ENCODE data around the gene CRYGS. TPM values are rescaled to one million over a fixed set of nuclear protein-coding genes. Genes with fewer than 3 reads are reported as not detected.
A peak's percentile ranks its signal among the peaks of the same experiment; 100 is the strongest.

CRYGS gene
- total RNA-seq, 1 experiment from 2014 or later: 4.3 TPM

- Histone ChIP-seq H3K4me2 (ENCODE audit: low read length) (peak overlapping the region; percentile 57; the same call in 1 of the 2 replicates), H4K20me1 (ENCODE audit: insufficient read depth) (no peaks in the 10 kb centered on the region), H3K4me3 (replicated peaks in 1 of 2; ENCODE audit: low read depth in 1 of 2, low read length in 2 of 2) (no peak overlapping the region), H3K27ac (ENCODE audit: low read depth, low read length) (no peak overlapping the region), H3K4me1 (ENCODE audit: control insufficient read depth in 1 of 2, insufficient read depth in 2 of 2, low read length in 2 of 2) (peaks cover 16 to 24% of the 10 kb centered on the region in 2 experiments), H3K9me3 (ENCODE audit: control insufficient read depth in 1 of 2, insufficient read depth in 1 of 2, low read depth in 1 of 2, low read length in 2 of 2) (no peaks in the 10 kb centered on the region), H3K9ac (ENCODE audit: low read length) (no peak overlapping the region), H2AFZ (ENCODE audit: low read depth, low read length, poor library complexity, severe bottlenecking) (no peak overlapping the region), H3K9me2 (ENCODE audit: insufficient read depth) (no peaks in the 10 kb centered on the region), H3K79me2 (ENCODE audit: insufficient read depth, low read length) (no peaks in the 10 kb centered on the region), H3K36me3 (ENCODE audit: control insufficient read depth in 1 of 2, insufficient read depth in 2 of 2, low read length in 2 of 2) (0 out of 4 replicates have a peak, but pooled peaks cover 2 to 5% of the 10 kb centered on the region in 2 experiments), H3K27me3 (ENCODE audit: insufficient read depth, low read length) (no peaks in the 10 kb centered on the region)
- ChIA-PET POLR2A (interaction anchor here (0.7 to 2.8 kb wide), 3 partner anchors 20 to 193 kb away, joined by 3 to 9 read pairs (median 3); partner anchors contain the start of gene DNAJB11), CTCF (interaction anchor here (2.0 to 3.0 kb wide), 3 partner anchors 24 to 231 kb away, joined by 8 to 14 read pairs (median 14); no protein-coding TSS in a partner anchor), RAD21 (ENCODE audit: low non-redundant PET in 1 of 2, low total read pairs in 2 of 2, uncharacterized antibody in 2 of 2, unreplicated experiment in 2 of 2) (no interaction called here)
- no peak for DNase-seq (ENCODE audit: low read depth, low spot score)
- no TSS peak for BruUV-seq (replicated peaks)
- TF ChIP-seq TCF7L2 (IDR thresholded peaks at IDR 0.05; ENCODE audit: borderline replicate concordance, extremely low read depth, insufficient read depth, insufficient read length): no peak
- intact Hi-C loops (cut with micrococcal nuclease): no loop called here
- ATAC-seq: no peak
Observed at GRCh38 chr3:186590580-186591295, 46.6 kb upstream of the CRYGS start.

- H3K4me1 ChIP-seq (ENCODE audit: control insufficient read depth in 1 of 2, insufficient read depth in 2 of 2, low read length in 2 of 2): peaks cover 16 to 24% of the 10 kb centered on the region in 2 experiments
- intact Hi-C loops (cut with micrococcal nuclease): loop anchor here (10.0 kb wide), 1 partner anchor 235 kb away; no protein-coding TSS in a partner anchor
- H4K20me1 ChIP-seq (ENCODE audit: insufficient read depth): no peaks in the 10 kb centered on the region
- no peak overlapping the region for H2AFZ ChIP-seq (ENCODE audit: low read depth, low read length, poor library complexity, severe bottlenecking)
- H3K4me2 ChIP-seq (ENCODE audit: low read length): peak overlapping the region; percentile 57
- H3K4me3 ChIP-seq (replicated peaks in 1 of 2; ENCODE audit: low read depth in 1 of 2, low read length in 2 of 2): peak overlapping the region in 1 of 2 experiments; percentile 17; a peak in 1 of 4 replicates
- 0 out of 2 replicates have a peak overlapping the region, but pooled peaks have one; percentile 8 for H3K27ac ChIP-seq (ENCODE audit: low read depth, low read length)
- CTCF ChIA-PET: interaction anchor here (0.6 to 3.0 kb wide), 10 partner anchors 11 to 259 kb away, joined by 3 to 14 read pairs (median 4); partner anchors contain the start of gene DNAJB11
- no peaks in the 10 kb centered on the region for H3K27me3 ChIP-seq (ENCODE audit: insufficient read depth, low read length)
- BruUV-seq (replicated peaks): no TSS peak
- no peaks in the 10 kb centered on the region for H3K9me3 ChIP-seq (ENCODE audit: control insufficient read depth in 1 of 2, insufficient read depth in 1 of 2, low read depth in 1 of 2, low read length in 2 of 2)
- RAD21 ChIA-PET (ENCODE audit: low non-redundant PET in 1 of 2, low total read pairs in 2 of 2, uncharacterized antibody in 2 of 2, unreplicated experiment in 2 of 2): interaction anchor here in 1 of 2 experiments (0.9 kb wide), 1 partner anchor 231 kb away, joined by 3 read pairs; no protein-coding TSS in a partner anchor
- no peaks in the 10 kb centered on the region for H3K9me2 ChIP-seq (ENCODE audit: insufficient read depth)
- H3K9ac ChIP-seq (ENCODE audit: low read length): no peak overlapping the region
- peak; percentile 48 for ATAC-seq
- peaks cover 7 to 8% of the 10 kb centered on the region in 2 experiments; a peak in 2 of 4 replicates for H3K36me3 ChIP-seq (ENCODE audit: control insufficient read depth in 1 of 2, insufficient read depth in 2 of 2, low read length in 2 of 2)
- POLR2A ChIA-PET: interaction anchor here (1.3 to 2.8 kb wide), 2 partner anchors 20 to 194 kb away, joined by 3 to 9 read pairs; partner anchors contain the start of gene DNAJB11
- peak; percentile 34 for DNase-seq (ENCODE audit: low read depth, low spot score)
- no peaks in the 10 kb centered on the region for H3K79me2 ChIP-seq (ENCODE audit: insufficient read depth, low read length)
- TF ChIP-seq ZNF274 (IDR thresholded peaks at IDR 0.05; ENCODE audit: low read depth, low read length): no peak
- TF ChIP-seq ZBTB33 (IDR thresholded peaks at IDR 0.05; ENCODE audit: extremely low read depth, insufficient replicate concordance, low read length): no peak
- TF ChIP-seq MAX (IDR thresholded peaks at IDR 0.05): peak; percentile 50
- TF ChIP-seq FOSL1 (IDR thresholded peaks at IDR 0.05; ENCODE audit: low read depth): peak; percentile 60
- TF ChIP-seq REST (IDR thresholded peaks at IDR 0.05; ENCODE audit: low read depth): no peak
- no peak for TF ChIP-seq ELF1 (IDR thresholded peaks at IDR 0.05; ENCODE audit: borderline replicate concordance, low read depth)
- TF ChIP-seq CEBPB (IDR thresholded peaks at IDR 0.05; ENCODE audit: low read depth): peak; percentile 94
Observed at GRCh38 chr3:186589856-186590579, 45.8 kb upstream of the CRYGS start.

All from HCT116 (cell line).